Brain pericyte (primary cell): ENCODE measurements around the gene ELAVL1.
"Not testable (repeated sequence)": the region's sequence is repeated elsewhere in the genome, so short reads cannot be mapped to it uniquely, and the experiment has no call there.

Source experiments
- DNase-seq: peaks from one replicate; pipeline ENCODE4 v3.0.0-alpha.2; 2012; ENCODE audit warnings: low read depth, low spot score

ELAVL1 gene

GRCh38 chr19:7924241-7924640 is 81.2 kb downstream of the ELAVL1 start:
- no peak for DNase-seq

- DNase-seq, result no peak
Observed at GRCh38 chr19:7923295-7924191, 81.9 kb downstream of the ELAVL1 start.

GRCh38 chr19:7922836-7923195 is 82.6 kb downstream of the ELAVL1 start:
- DNase-seq, result no peak

- no peak for DNase-seq
Observed at GRCh38 chr19:7921967-7922835, 83.2 kb downstream of the ELAVL1 start.

GRCh38 chr19:7921302-7921966 is 84.0 kb downstream of the ELAVL1 start:
- DNase-seq, result no peak

GRCh38 chr19:7920519-7921301 is 84.7 kb downstream of the ELAVL1 start:
- DNase-seq, result peak; percentile 83

GRCh38 chr19:7919610-7920518 is 85.6 kb downstream of the ELAVL1 start, which contains the start of gene SNAPC2:
Gene SNAPC2, plus strand, starts transcription at chr19:7920338. Its CDS starts 29 bp downstream, at chr19:7920367.
- DNase-seq, result peak; percentile 80

- no peak for DNase-seq
Observed at GRCh38 chr19:7918615-7919421, 86.6 kb downstream of the ELAVL1 start.

- DNase-seq, result not testable (repeated sequence)
Observed at GRCh38 chr19:7918062-7918614, 87.3 kb downstream of the ELAVL1 start.

- no peak for DNase-seq
Observed at GRCh38 chr19:7917267-7918061, 88.0 kb downstream of the ELAVL1 start.

- DNase-seq, result no peak
Observed at GRCh38 chr19:7916955-7917266, 88.5 kb downstream of the ELAVL1 start.

GRCh38 chr19:7916103-7916954 is 89.1 kb downstream of the ELAVL1 start:
- no peak for DNase-seq

GRCh38 chr19:7915250-7916102 is 90.0 kb downstream of the ELAVL1 start:
- DNase-seq, result no peak

GRCh38 chr19:7914598-7915045 is 90.8 kb downstream of the ELAVL1 start, which contains the start of gene TGFBR3L:
Gene TGFBR3L, plus strand, starts transcription at chr19:7914830.
- no peak for DNase-seq

GRCh38 chr19:7914099-7914498 is 91.3 kb downstream of the ELAVL1 start:
- DNase-seq, result no peak

GRCh38 chr19:7913652-7914051 is 91.8 kb downstream of the ELAVL1 start:
- DNase-seq, result no peak
